Kidney glomerular epithelial cell (primary cell): Measurements from ENCODE around the gene MTOR.
A peak's percentile ranks its signal among the peaks of the same experiment; 100 is the strongest.
"Not testable (repeated sequence)": the region's sequence is repeated elsewhere in the genome, so short reads cannot be mapped to it uniquely, and the experiment has no call there.

Experiments
- DNase-seq: peaks from one replicate; lab custom pipeline; 2025; lab: John Stamatoyannopoulos, UW

MTOR gene

GRCh38 chr1:11262171-11263049 lies at the start of gene MTOR:
Gene MTOR (minus strand): TSS chr1:11262551. CDS start chr1:11259409, 3,142 bp downstream.
- peak; percentile 99 for DNase-seq

GRCh38 chr1:11309385-11309784 lies 47.0 kb upstream of the MTOR start:
- DNase-seq, result no peak

- no peak for DNase-seq
These were observed 46.4 kb upstream of the MTOR start for GRCh38 chr1:11308699-11309224.

- no peak for DNase-seq
These were observed 45.5 kb upstream of the MTOR start for GRCh38 chr1:11307852-11308251.

GRCh38 chr1:11305516-11305915 lies 43.2 kb upstream of the MTOR start:
- not testable (repeated sequence) for DNase-seq

GRCh38 chr1:11302366-11302765 lies 40.0 kb upstream of the MTOR start:
- DNase-seq, result no peak

- DNase-seq, result no peak
These were observed 39.2 kb upstream of the MTOR start for GRCh38 chr1:11301601-11302000.

GRCh38 chr1:11299225-11299574 lies 36.8 kb upstream of the MTOR start:
- no peak for DNase-seq

- no peak for DNase-seq
These were observed 36.3 kb upstream of the MTOR start for GRCh38 chr1:11298390-11299224.

- not testable (repeated sequence) for DNase-seq
These were observed 35.4 kb upstream of the MTOR start for GRCh38 chr1:11297774-11298173.

- no peak for DNase-seq
These were observed 33.6 kb upstream of the MTOR start for GRCh38 chr1:11295905-11296304.

- DNase-seq, result no peak
These were observed 32.6 kb upstream of the MTOR start for GRCh38 chr1:11294951-11295350.

GRCh38 chr1:11293856-11294255 lies 31.5 kb upstream of the MTOR start:
- DNase-seq, result no peak

GRCh38 chr1:11291049-11291448 lies 28.7 kb upstream of the MTOR start:
- no peak for DNase-seq

- DNase-seq, result no peak
These were observed 26.7 kb upstream of the MTOR start for GRCh38 chr1:11289064-11289463.

GRCh38 chr1:11286735-11287410 lies 24.5 kb upstream of the MTOR start:
- no peak for DNase-seq

GRCh38 chr1:11285883-11286734 lies 23.8 kb upstream of the MTOR start:
- no peak for DNase-seq

- DNase-seq, result no peak
These were observed 22.4 kb upstream of the MTOR start for GRCh38 chr1:11284784-11285183.

GRCh38 chr1:11283151-11283550 lies 20.8 kb upstream of the MTOR start:
- DNase-seq, result no peak

- DNase-seq, result no peak
These were observed 19.4 kb upstream of the MTOR start for GRCh38 chr1:11281518-11282331.
